DND-41 (cell line): ENCODE measurements around the gene COPE.

Source experiments
- ATAC-seq: fragments of 200-7000 bp; cut with Tn5 transposase; 3 replicates; pipeline ENCODE4 v1.9.1; 2021; ENCODE audit warnings: low read depth; ENCODE audit not compliant: insufficient read depth
- DNase-seq: peaks from one replicate; pipeline ENCODE4 v3.0.0-alpha.2; 2020
- H2AFZ ChIP-seq: 2 replicates; pipeline ENCODE4 v1.6.0; 2012; ENCODE audit warnings: low read depth, low read length
- H3K27ac ChIP-seq: 2 replicates; pipeline ENCODE4 v1.5.1; 2012; ENCODE audit warnings: low read length, inconsistent platforms
- H3K27me3 ChIP-seq: fragments of 200-600 bp; sonication (generic); 2 replicates; pipeline ENCODE4 v1.6.0; 2012; ENCODE audit warnings: low read length, mild to moderate bottlenecking, inconsistent platforms; ENCODE audit not compliant: insufficient read depth, poor library complexity
- H3K36me3 ChIP-seq: 2 replicates; pipeline ENCODE4 v1.5.1; 2012; ENCODE audit warnings: low read length, inconsistent platforms; ENCODE audit not compliant: insufficient read depth
- H3K4me1 ChIP-seq: 2 replicates; pipeline ENCODE4 v1.5.1; 2012; ENCODE audit warnings: mild to moderate bottlenecking, low read length; ENCODE audit not compliant: insufficient read depth
- H3K4me2 ChIP-seq: 2 replicates; pipeline ENCODE4 v1.6.0; 2012; ENCODE audit warnings: mild to moderate bottlenecking, moderate library complexity, low read length, inconsistent platforms; ENCODE audit not compliant: insufficient read depth
- H3K4me3 ChIP-seq, 2 experiments: fragments of 200-600 bp in 1 of 2; shearing (Covaris generic) in 1 of 2; 2 replicates each; pipeline ENCODE4 v1.5.1; 2012 to 2016; ENCODE audit warnings: inconsistent platforms in 2 of 2, low read length in 2 of 2, mild to moderate bottlenecking in 2 of 2, low read depth in 1 of 2, moderate library complexity in 1 of 2
- H3K79me2 ChIP-seq: 2 replicates; pipeline ENCODE4 v1.6.0; 2012; ENCODE audit warnings: low read length, inconsistent platforms; ENCODE audit not compliant: insufficient read depth
- H3K9ac ChIP-seq: 2 replicates; pipeline ENCODE4 v1.6.0; 2012; ENCODE audit warnings: low read depth, mild to moderate bottlenecking, inconsistent platforms, low read length, moderate library complexity
- H3K9me3 ChIP-seq: 2 replicates; pipeline ENCODE4 v1.5.1; 2012; ENCODE audit warnings: low read length, moderate library complexity, mild to moderate bottlenecking, inconsistent platforms; ENCODE audit not compliant: insufficient read depth, severe bottlenecking
- H4K20me1 ChIP-seq: 2 replicates; pipeline ENCODE4 v1.6.0; 2012; ENCODE audit warnings: low read length; ENCODE audit not compliant: insufficient read depth
- EZH2 ChIP-seq: IDR thresholded peaks from 3 replicates; pipeline ENCODE4 v1.6.1; 2012; ENCODE audit warnings: borderline replicate concordance, low read depth, mild to moderate bottlenecking, moderate library complexity, low read length, inconsistent platforms; ENCODE audit not compliant: severe bottlenecking
- TF ChIP-seq, protein P1 (sequence below): IDR thresholded peaks from 2 replicates; pipeline ENCODE4 v1.5.1; 2012; ENCODE audit warnings: borderline replicate concordance, low read length, moderate library complexity, mild to moderate bottlenecking; ENCODE audit not compliant: poor library complexity, severe bottlenecking; ENCODE audit errors: extremely low read depth

The COPE gene

DNA sequence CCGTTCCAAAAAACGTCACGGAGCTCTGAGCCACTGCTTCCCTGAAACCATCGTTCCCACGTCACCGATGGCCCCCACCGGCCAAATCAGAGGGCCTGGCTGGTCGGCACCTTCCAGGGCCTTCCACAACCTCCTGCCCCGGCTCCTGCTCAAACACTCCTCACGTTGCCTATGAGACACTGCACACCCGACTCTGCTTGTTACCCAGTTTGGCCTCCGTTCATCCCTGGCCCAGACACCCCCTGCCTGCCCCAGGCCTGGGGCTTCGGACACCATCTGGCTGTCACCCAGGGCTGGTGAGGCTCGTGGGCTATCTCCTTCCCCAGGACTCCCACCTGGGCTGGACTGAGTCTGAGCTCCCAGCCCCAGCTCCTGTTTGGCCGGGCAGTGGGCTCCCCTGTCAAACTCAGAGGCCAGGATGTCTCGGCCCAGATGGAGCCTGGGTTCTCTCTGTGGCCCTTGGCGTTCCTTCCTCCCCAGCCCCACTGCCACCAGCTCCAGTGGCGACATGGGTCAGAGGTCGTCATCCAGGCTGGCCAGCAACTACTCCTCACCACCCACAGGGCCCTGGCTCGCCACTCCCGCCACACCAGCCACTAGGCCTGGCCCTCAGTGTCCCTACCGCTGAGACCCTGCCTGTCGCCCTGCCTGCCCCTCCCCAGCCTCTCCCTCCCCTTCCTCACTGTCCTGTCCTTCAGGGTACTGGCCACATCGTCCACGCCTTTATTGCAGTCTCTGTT, 41.0 kb downstream of the COPE start:
- Histone ChIP-seq H3K36me3 (no peaks in the 10 kb centered on the region), H3K4me2 (no peak overlapping the region), H3K27ac (no peak overlapping the region), H2AFZ (no peak overlapping the region), H4K20me1 (peaks cover 3% of the 10 kb centered on the region), H3K27me3 (no peaks in the 10 kb centered on the region), H3K4me1 (no peaks in the 10 kb centered on the region), H3K9me3 (no peaks in the 10 kb centered on the region), H3K4me3 (no peak overlapping the region), H3K9ac (no peak overlapping the region), H3K79me2 (no peaks in the 10 kb centered on the region)
- ATAC-seq (no peak), DNase-seq (no peak)
- TF ChIP-seq, protein P1, sequence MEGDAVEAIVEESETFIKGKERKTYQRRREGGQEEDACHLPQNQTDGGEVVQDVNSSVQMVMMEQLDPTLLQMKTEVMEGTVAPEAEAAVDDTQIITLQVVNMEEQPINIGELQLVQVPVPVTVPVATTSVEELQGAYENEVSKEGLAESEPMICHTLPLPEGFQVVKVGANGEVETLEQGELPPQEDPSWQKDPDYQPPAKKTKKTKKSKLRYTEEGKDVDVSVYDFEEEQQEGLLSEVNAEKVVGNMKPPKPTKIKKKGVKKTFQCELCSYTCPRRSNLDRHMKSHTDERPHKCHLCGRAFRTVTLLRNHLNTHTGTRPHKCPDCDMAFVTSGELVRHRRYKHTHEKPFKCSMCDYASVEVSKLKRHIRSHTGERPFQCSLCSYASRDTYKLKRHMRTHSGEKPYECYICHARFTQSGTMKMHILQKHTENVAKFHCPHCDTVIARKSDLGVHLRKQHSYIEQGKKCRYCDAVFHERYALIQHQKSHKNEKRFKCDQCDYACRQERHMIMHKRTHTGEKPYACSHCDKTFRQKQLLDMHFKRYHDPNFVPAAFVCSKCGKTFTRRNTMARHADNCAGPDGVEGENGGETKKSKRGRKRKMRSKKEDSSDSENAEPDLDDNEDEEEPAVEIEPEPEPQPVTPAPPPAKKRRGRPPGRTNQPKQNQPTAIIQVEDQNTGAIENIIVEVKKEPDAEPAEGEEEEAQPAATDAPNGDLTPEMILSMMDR = no peak
- no peak for TF ChIP-seq EZH2

DNA sequence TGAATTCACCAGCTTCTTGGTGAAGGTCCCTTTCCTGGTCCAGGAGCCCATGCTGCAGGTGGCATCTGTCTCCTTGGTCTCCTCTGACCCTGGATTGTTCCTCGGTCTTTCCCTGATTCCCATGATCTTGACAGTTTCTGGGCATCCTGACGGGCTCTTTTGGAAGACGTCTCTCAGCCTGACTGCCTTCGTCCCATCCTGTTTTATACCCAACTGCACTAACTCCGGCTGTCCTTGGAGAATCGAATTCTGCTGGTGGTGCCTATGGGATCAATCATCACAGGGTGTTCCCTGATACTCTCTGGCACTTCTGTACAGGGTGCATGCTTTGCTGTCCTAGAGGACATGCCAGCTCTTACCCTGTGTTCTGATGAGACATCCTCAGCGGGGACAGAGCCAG, 42.3 kb downstream of the COPE start:
- Histone ChIP-seq H3K27ac (no peak overlapping the region), H3K4me2 (no peak overlapping the region), H2AFZ (no peak overlapping the region), H3K9me3 (no peaks in the 10 kb centered on the region), H3K4me3 (no peak overlapping the region), H3K4me1 (no peaks in the 10 kb centered on the region), H3K79me2 (no peaks in the 10 kb centered on the region), H3K27me3 (no peaks in the 10 kb centered on the region), H3K9ac (no peak overlapping the region), H4K20me1 (peaks cover 3% of the 10 kb centered on the region), H3K36me3 (no peaks in the 10 kb centered on the region)
- TF ChIP-seq, protein P1 = no peak
- TF ChIP-seq EZH2 = no peak
- ATAC-seq = no peak
- no peak for DNase-seq

DNA sequence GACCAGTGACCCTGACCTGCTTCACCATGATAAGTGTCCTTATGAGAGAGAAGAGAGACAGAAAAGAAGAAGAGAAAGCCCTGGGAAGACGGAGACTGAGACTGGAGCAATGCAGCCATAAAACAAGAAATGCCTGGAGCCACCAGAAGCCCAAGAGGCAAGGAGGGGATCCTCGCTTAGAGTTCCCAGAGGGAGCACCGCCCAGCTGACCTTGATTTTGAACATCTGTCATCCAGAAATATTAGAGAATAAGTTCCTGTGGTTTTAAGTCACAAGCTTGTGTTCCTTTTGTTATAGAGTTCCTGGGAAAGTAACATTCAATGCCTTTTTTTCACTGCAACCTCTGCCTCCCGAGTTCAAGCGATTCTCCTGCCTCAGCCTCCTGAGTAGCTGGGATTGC, 43.5 kb downstream of the COPE start:
- Histone ChIP-seq H3K4me3 (no peak overlapping the region), H3K4me2 (no peak overlapping the region), H3K27ac (no peak overlapping the region), H3K79me2 (no peaks in the 10 kb centered on the region), H2AFZ (no peak overlapping the region), H3K9me3 (no peaks in the 10 kb centered on the region), H4K20me1 (peaks cover 3% of the 10 kb centered on the region), H3K36me3 (no peaks in the 10 kb centered on the region; the same call in 1 of the 2 replicates), H3K9ac (no peak overlapping the region), H3K27me3 (no peaks in the 10 kb centered on the region), H3K4me1 (no peaks in the 10 kb centered on the region)
- no peak for ATAC-seq
- no peak for DNase-seq
- TF ChIP-seq EZH2 = no peak
- TF ChIP-seq, protein P1 = no peak
